A549 (cell line): ENCODE measurements around the gene RAB10. TPM values are rescaled to one million over a fixed set of nuclear protein-coding genes. Genes with fewer than 3 reads are reported as not detected.

ENCODE experiments used
- ATAC-seq, 2 experiments: fragments of 200-7000 bp in 1 of 2; fragments of >200 bp in 1 of 2; cut with Nextera tagmentation in 1 of 2; cut with Tn5 transposase in 1 of 2; 3 replicates each; pipeline versions ENCODE4 v1.8.0 to v1.9.1; 2018 to 2020; ENCODE audit warnings: mild to moderate bottlenecking in 1 of 2, moderate library complexity in 1 of 2
- CTCF ChIA-PET: fragments of 300-600 bp; sonication (Branson Sonifier 250); formaldehyde crosslinking; extraction: SDS; loops from one replicate; lab custom pipeline; 2021; ENCODE audit warnings: antibody characterized with exemption, inconsistent platforms; lab: Yijun Ruan, JAX
- POLR2A ChIA-PET: fragments of 350-600 bp; formaldehyde crosslinking; extraction: SDS; loops from one replicate; lab custom pipeline; 2021; ENCODE audit warnings: antibody characterized with exemption, inconsistent platforms; lab: Yijun Ruan, JAX
- DNase-seq, 2 experiments: peaks; one replicate each; pipeline versions ENCODE4 v3.0.0 to v3.0.0-alpha.2; 2011 to 2016; ENCODE audit warnings: low read depth in 1 of 2, low spot score in 1 of 2
- FAIRE-seq: peaks from 2 replicates; lab custom pipeline; 2011; peaks lifted over from hg19 to GRCh38; lab: Jason Lieb, UNC
- H3K27ac ChIP-seq, 2 experiments: fragments of >200 bp; sonication (Bioruptor Twin); formaldehyde crosslinking; 3 replicates each; pipeline ENCODE4 v1.5.1; 2016 to 2017
- H3K4me1 ChIP-seq: fragments of >200 bp; sonication (Bioruptor Twin); formaldehyde crosslinking; 3 replicates; pipeline ENCODE4 v1.6.1; 2016
- H3K4me2 ChIP-seq: fragments of >200 bp; sonication (Bioruptor Twin); formaldehyde crosslinking; 3 replicates; pipeline ENCODE4 v1.6.1; 2016
- H3K4me3 ChIP-seq: fragments of >200 bp; sonication (Bioruptor Twin); formaldehyde crosslinking; 3 replicates; pipeline ENCODE4 v1.5.1; 2016
- H3K9me3 ChIP-seq: fragments of >200 bp; sonication (Bioruptor Twin); formaldehyde crosslinking; 3 replicates; pipeline ENCODE4 v1.6.1; 2016
- ATOH8 ChIP-seq: fragments of 250-450 bp; sonication (Bioruptor Pico); IDR thresholded peaks from 2 replicates; pipeline ENCODE4 v1.5.0; 2020; ENCODE audit warnings: low read depth, mild to moderate bottlenecking, moderate library complexity
- BCL3 ChIP-seq: fragments of >200 bp; sonication (Bioruptor Twin); formaldehyde crosslinking; IDR thresholded peaks from 3 replicates; pipeline ENCODE4 v1.6.1; 2016
- CBX8 ChIP-seq: fragments of 200-600 bp; sonication (generic); IDR thresholded peaks from 2 replicates; pipeline ENCODE4 v1.6.1; 2016
- CHD2 ChIP-seq: fragments of 150-350 bp; IDR thresholded peaks from 2 replicates; pipeline ENCODE4 v1.6.1; 2014; ENCODE audit warnings: low read length; ENCODE audit not compliant: partially characterized antibody
- CHD4 ChIP-seq: fragments of 200-600 bp; sonication (generic); IDR thresholded peaks from 2 replicates; pipeline ENCODE4 v1.6.1; 2016; ENCODE audit warnings: antibody characterized with exemption, mild to moderate bottlenecking, borderline replicate concordance
- EHF ChIP-seq: fragments of 250-450 bp; sonication (Bioruptor Pico); IDR thresholded peaks from 2 replicates; pipeline ENCODE4 v1.5.0; 2020; ENCODE audit warnings: mild to moderate bottlenecking
- EHMT2 ChIP-seq: fragments of 200-600 bp; sonication (generic); IDR thresholded peaks from 2 replicates; pipeline ENCODE4 v1.6.1; 2016; ENCODE audit warnings: antibody characterized with exemption, low read depth, mild to moderate bottlenecking, moderate library complexity
- EP300 ChIP-seq, 2 experiments: fragments of >200 bp; sonication (Bioruptor Twin); formaldehyde crosslinking; IDR thresholded peaks; 2 replicates in 1 of 2; 3 replicates in 1 of 2; pipeline ENCODE4 v1.6.1; 2016 to 2017
- FOSL2 ChIP-seq, 2 experiments: fragments of 450-650 bp in 1 of 2; fragments of >200 bp in 1 of 2; sonication (Bioruptor Twin) in 1 of 2; formaldehyde crosslinking; IDR thresholded peaks; 2 replicates each; pipeline versions ENCODE4 v1.5.0 to v1.6.1; 2016 to 2020; ENCODE audit warnings: mild to moderate bottlenecking in 1 of 2, moderate library complexity in 1 of 2
- GATA3 ChIP-seq: IDR thresholded peaks from 2 replicates; pipeline ENCODE4 v1.6.1; 2012; ENCODE audit warnings: borderline replicate concordance
- HDAC2 ChIP-seq: fragments of 200-600 bp; sonication (generic); IDR thresholded peaks from 2 replicates; pipeline ENCODE4 v1.6.1; 2016
- HEYL ChIP-seq: fragments of 250-450 bp; sonication (Bioruptor Pico); IDR thresholded peaks from 2 replicates; pipeline ENCODE4 v1.8.0; 2021; ENCODE audit warnings: mild to moderate bottlenecking, moderate library complexity
- JUN ChIP-seq, 2 experiments: fragments of >200 bp; sonication (Bioruptor Twin); formaldehyde crosslinking; IDR thresholded peaks; 2 replicates in 1 of 2; 3 replicates in 1 of 2; pipeline ENCODE4 v1.6.1; 2016 to 2017
- JUNB ChIP-seq: fragments of >200 bp; sonication (Bioruptor Twin); formaldehyde crosslinking; IDR thresholded peaks from 2 replicates; pipeline ENCODE4 v1.6.1; 2016
- KDM5A ChIP-seq: fragments of 200-600 bp; sonication (generic); IDR thresholded peaks from 2 replicates; pipeline ENCODE4 v1.6.1; 2016; ENCODE audit warnings: antibody characterized with exemption, mild to moderate bottlenecking
- MAX ChIP-seq: IDR thresholded peaks from 2 replicates; pipeline ENCODE4 v1.6.1; 2012
- MAZ ChIP-seq: fragments of 150-350 bp; IDR thresholded peaks from 2 replicates; pipeline ENCODE4 v1.6.1; 2014; ENCODE audit warnings: antibody characterized with exemption, low read depth, low read length, borderline replicate concordance
- MYC ChIP-seq: IDR thresholded peaks from 2 replicates; pipeline ENCODE4 v1.6.1; 2012; ENCODE audit warnings: mild to moderate bottlenecking, inconsistent platforms, low read length, improper control_type of control experiment, borderline replicate concordance
- NFE2L2 ChIP-seq: fragments of 150-350 bp; conservative IDR thresholded peaks from 2 replicates; pipeline ENCODE4 v1.6.1; 2014; ENCODE audit warnings: low read length
- POLR2A ChIP-seq: IDR thresholded peaks from 2 replicates; pipeline ENCODE4 v1.6.1; 2012; ENCODE audit warnings: mild to moderate bottlenecking, low read length
- POLR2AphosphoS2 ChIP-seq: conservative IDR thresholded peaks from 2 replicates; pipeline ENCODE4 v1.6.1; 2012; ENCODE audit warnings: low read length, improper control_type of control experiment, inconsistent platforms
- RAD21 ChIP-seq, 2 experiments: fragments of >200 bp in 1 of 2; sonication (Bioruptor Twin) in 1 of 2; formaldehyde crosslinking in 1 of 2; IDR thresholded peaks in 1 of 2; conservative IDR thresholded peaks in 1 of 2; 2 replicates in 1 of 2; 3 replicates in 1 of 2; pipeline ENCODE4 v1.6.1; 2012 to 2018; ENCODE audit warnings: inconsistent platforms in 1 of 2
- RARB ChIP-seq: fragments of 250-450 bp; sonication (Bioruptor Pico); IDR thresholded peaks from 2 replicates; pipeline ENCODE4 v1.8.0; 2021; ENCODE audit warnings: mild to moderate bottlenecking, moderate library complexity
- RFX5 ChIP-seq: fragments of 450-650 bp; IDR thresholded peaks from 2 replicates; pipeline ENCODE4 v1.7.1; 2014; ENCODE audit warnings: antibody characterized with exemption, mild to moderate bottlenecking, moderate library complexity
- SMC3 ChIP-seq: fragments of >200 bp; sonication (Bioruptor Twin); formaldehyde crosslinking; IDR thresholded peaks from 3 replicates; pipeline ENCODE4 v1.6.1; 2018; ENCODE audit warnings: inconsistent platforms
- SREBF2 ChIP-seq: fragments of 450-650 bp; IDR thresholded peaks from 2 replicates; pipeline ENCODE4 v1.6.1; 2014; ENCODE audit warnings: mild to moderate bottlenecking, moderate library complexity
- TP53 ChIP-seq: fragments of 250-450 bp; sonication (Bioruptor Pico); IDR thresholded peaks from 2 replicates; pipeline ENCODE4 v1.5.0; 2021; ENCODE audit warnings: mild to moderate bottlenecking, moderate library complexity
- ZC3H11A ChIP-seq: fragments of 450-650 bp; IDR thresholded peaks from 2 replicates; pipeline ENCODE4 v1.6.1; 2014; ENCODE audit warnings: antibody characterized with exemption, mild to moderate bottlenecking
- ZNF302 ChIP-seq: fragments of 250-450 bp; sonication (Bioruptor Pico); IDR thresholded peaks from 2 replicates; pipeline ENCODE4 v1.9.0; 2021; ENCODE audit warnings: inconsistent platforms, mild to moderate bottlenecking, moderate library complexity
- WGBS: methylation state at CpG from one replicate; pipeline ENCODE4 v1.1.6; 2017; ENCODE audit errors: missing lambda C conversion rate; 5-methylcytosine and 5-hydroxymethylcytosine counted together
- polyA plus RNA-seq, 4 experiments: library from polyadenylated mRNA; depleted of rRNA in 3 of 4; stranded (reverse); fragments of >200 nt; fragmentation: RNase III in 1 of 4; extraction: RNeasy Plus Mini Kit Qiagen cat#74134 plus additional on column Dnase treatment in 1 of 4; gene quantifications; 2 replicates in 3 of 4; 3 replicates in 1 of 4; pipeline ENCODE4 v1.2.3, GENCODE V29; 2011 to 2017

The RAB10 gene
- polyA plus RNA-seq, 2 of the 4 experiments (the other 2 are of a cell fraction), result 272 to 692 TPM

GRCh38 chr2:26141145-26141769, 107.4 kb downstream of the RAB10 start:
- 92% methylated on average over 18 of the region's 18 CpGs for WGBS
- Histone ChIP-seq H3K27ac (0 out of 6 replicates have a peak overlapping the region, but pooled peaks of 1 of the 2 experiments have one; percentile 10), H3K9me3 (no peaks in the 10 kb centered on the region), H3K4me3 (no peak overlapping the region), H3K4me2 (no peak overlapping the region), H3K4me1 (peaks cover 25% of the 10 kb centered on the region)
- ATAC-seq (peak; percentile 4 to 14; a peak in 3 of 6 replicates), DNase-seq (no peak), FAIRE-seq (no peak)
- TF ChIP-seq POLR2AphosphoS2 (peak; percentile 70; the same call in 1 of the 2 replicates), MAZ (no peak), HEYL (CRISPR knock-in tag) (0 out of 2 replicates have a peak, but pooled peaks have one; percentile 9)
- ChIA-PET POLR2A (no interaction called here), CTCF (interaction anchor here (0.5 to 13.5 kb wide), 6 partner anchors 54 to 286 kb away, joined by 3 to 280 read pairs (median 9); partner anchors contain the start of gene KIF3C)

GRCh38 chr2:26144031-26144430, 110.1 kb downstream of the RAB10 start:
- peak overlapping the region; percentile 64 to 76; a peak in 5 of 6 replicates for H3K27ac ChIP-seq
- peaks cover 25% of the 10 kb centered on the region for H3K4me1 ChIP-seq
- 73% methylated on average over 7 of the region's 7 CpGs for WGBS
- ATAC-seq (peak in 1 of 2 experiments; percentile 1; a peak in 2 of 6 replicates), DNase-seq (no peak), FAIRE-seq (no peak)
- no peaks in the 10 kb centered on the region for H3K9me3 ChIP-seq
- TF ChIP-seq EHMT2, result no peak
- TF ChIP-seq HDAC2, result no peak
- TF ChIP-seq GATA3, result no peak
- no peak for TF ChIP-seq POLR2A
- no peak for TF ChIP-seq EHF (CRISPR knock-in tag)
- TF ChIP-seq SMC3, result no peak
- CTCF ChIA-PET, result interaction anchor here (0.6 to 13.5 kb wide), 30 partner anchors 8 to 388 kb away, joined by 3 to 280 read pairs (median 5); partner anchors contain the start of genes KIF3C and RAB10
- POLR2A ChIA-PET, result no interaction called here
- H3K4me2 ChIP-seq, result peak overlapping the region; percentile 51; the same call in 1 of the 3 replicates
- H3K4me3 ChIP-seq, result no peak overlapping the region

GRCh38 chr2:26144953-26145680, 111.2 kb downstream of the RAB10 start:
- no peak for FAIRE-seq
- peak overlapping the region; percentile 51 for H3K4me2 ChIP-seq
- TF ChIP-seq EHMT2 (no peak), ATOH8 (CRISPR knock-in tag) (no peak), JUN (IDR thresholded peaks at IDR 0.05) (no peak), TP53 (no peak), KDM5A (no peak), HDAC2 (no peak), CHD4 (no peak), MYC (no peak), NFE2L2 (no peak), RFX5 (no peak), MAX (0 out of 2 replicates have a peak, but pooled peaks have one; percentile 32), SMC3 (peak; percentile 98), ZC3H11A (no peak), CBX8 (no peak), BCL3 (no peak), GATA3 (no peak), FOSL2 (IDR thresholded peaks at IDR 0.05) (no peak), FOSL2 (CRISPR knock-in tag; IDR thresholded peaks at IDR 0.05) (0 out of 2 replicates have a peak, but pooled peaks have one; percentile 16), JUNB (no peak), RAD21 (conservative IDR thresholded peaks at IDR 0.05 in 1 of 2, IDR thresholded peaks at IDR 0.05 in 1 of 2) (peak; percentile 98 to 99), HEYL (CRISPR knock-in tag) (no peak), POLR2AphosphoS2 (no peak), EP300 (IDR thresholded peaks at IDR 0.05) (no peak), ZNF302 (no peak), RARB (CRISPR knock-in tag) (no peak), SREBF2 (no peak), CHD2 (no peak)

More at GRCh38 chr2:26144953-26145680, 111.2 kb downstream of the RAB10 start:
- H3K27ac ChIP-seq, result peak overlapping the region; percentile 64 to 76
- H3K4me1 ChIP-seq, result peaks cover 25% of the 10 kb centered on the region
- 15% methylated on average over 11 of the region's 11 CpGs for WGBS
- ATAC-seq (peak; percentile 57 to 61; a peak in 5 of 6 replicates), DNase-seq (peak; percentile 77 to 79)
- ChIA-PET CTCF (interaction anchor here (0.6 to 13.5 kb wide), 78 partner anchors 8 to 527 kb away, joined by 3 to 280 read pairs (median 4); partner anchors contain the start of genes KIF3C and RAB10), POLR2A (no interaction called here)
- no peaks in the 10 kb centered on the region for H3K9me3 ChIP-seq
- H3K4me3 ChIP-seq, result no peak overlapping the region
